ENCODE results near the gene AOC1.

AOC1 gene

DNA sequence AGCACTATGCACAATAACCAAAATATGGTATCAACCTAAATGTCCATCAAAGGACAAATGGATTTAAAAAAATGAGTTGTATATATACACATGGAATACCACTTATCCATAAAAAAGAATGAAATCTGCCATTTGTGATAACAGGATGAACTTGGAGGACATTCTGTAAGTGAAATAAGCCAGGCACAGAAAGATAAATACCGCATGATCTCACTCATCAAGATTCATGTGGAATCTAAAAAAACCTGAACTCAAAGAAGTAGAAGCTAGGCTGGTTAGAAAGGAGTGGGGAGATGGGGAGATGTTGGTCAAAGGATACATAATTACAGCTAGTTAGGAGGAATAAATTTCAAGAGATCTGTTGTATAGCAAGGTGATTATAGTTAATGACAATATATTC is 17.3 kb upstream of the AOC1 start:
- no peak for DNase-seq

- no peak for DNase-seq
Measured at GRCh38 chr7:150835702-150836280, 16.5 kb upstream of the AOC1 start.

DNA sequence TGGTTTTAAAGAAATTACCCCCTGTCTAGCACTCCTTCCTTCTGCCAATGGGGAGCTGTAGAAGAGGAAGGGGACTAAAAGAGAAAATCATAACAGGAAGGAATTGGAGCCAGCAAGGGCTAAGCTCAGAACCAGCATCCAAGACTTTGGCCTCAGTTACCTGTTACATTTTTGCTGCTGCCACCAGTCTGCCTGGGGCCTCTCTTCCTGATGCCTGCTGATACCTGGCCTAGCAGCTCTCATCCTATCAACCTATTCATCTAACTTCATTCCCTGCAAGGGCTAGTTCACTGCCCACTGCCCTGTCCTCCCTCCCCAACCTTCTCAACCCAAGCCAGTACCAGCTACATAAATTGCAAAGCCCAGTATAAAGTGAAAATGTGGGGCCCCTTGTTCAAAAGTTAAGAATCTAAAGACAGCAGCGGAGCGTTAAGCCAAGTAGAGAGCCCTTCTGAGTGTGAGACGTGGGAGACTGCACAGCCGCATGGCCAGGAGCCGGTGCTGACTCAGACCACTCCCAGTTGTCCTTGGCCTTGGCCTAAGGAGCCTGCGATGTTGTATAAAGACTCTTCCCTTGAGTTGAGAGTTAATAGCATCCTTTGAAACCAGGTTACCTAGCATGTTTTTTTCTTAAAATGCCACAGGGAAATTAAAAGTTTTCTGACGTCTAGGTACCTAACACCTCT is 13.2 kb upstream of the AOC1 start:
- no peak for DNase-seq

DNA sequence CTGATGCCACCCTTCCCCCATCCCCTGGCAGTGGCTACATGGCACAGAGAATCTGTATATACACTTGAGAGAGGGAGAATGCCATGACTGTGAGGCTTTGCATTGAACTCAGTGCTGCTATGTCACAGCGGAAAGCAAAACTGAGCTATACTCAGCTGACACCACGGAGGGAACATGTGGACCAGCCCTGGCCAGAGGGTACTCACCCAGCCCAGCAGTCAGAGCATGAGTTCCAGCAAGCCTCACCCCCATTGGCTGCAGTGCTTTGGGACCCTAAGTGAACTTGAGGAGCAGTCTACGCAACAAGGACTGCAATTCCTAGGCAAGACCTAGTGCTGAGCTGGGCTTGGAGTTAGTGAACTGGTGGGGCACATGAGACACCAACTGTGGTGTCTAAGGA is 10.3 kb upstream of the AOC1 start:
- DNase-seq, result no peak

- no peak for DNase-seq
Measured at GRCh38 chr7:150842716-150843115, 9.6 kb upstream of the AOC1 start.

- no peak for DNase-seq
Measured at GRCh38 chr7:150845421-150845861, 6.9 kb upstream of the AOC1 start.

- DNase-seq, result no peak
Measured at GRCh38 chr7:150846291-150847115, 5.8 kb upstream of the AOC1 start.

GRCh38 chr7:150847536-150847935 is 4.8 kb upstream of the AOC1 start:
- no peak for DNase-seq

DNA sequence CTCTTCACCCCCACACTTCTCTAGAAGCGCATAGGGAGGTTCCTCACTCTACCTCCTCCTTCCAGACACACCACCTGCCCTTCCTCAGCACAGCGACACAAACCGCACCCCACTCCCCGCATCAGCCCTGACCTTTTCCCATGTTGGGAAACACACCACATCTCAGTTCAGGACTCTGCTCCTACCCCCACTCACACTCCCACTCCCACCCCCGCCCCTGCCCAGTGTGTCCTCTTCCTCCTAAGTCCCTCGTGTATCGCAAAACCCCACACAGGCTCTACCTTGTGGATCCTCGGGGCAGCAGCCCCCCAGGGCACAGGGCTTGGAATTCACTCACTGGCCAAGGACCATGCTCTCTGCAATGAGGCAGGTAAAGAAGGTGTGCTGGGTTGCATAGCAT is 4.2 kb upstream of the AOC1 start:
- DNase-seq, result no peak

GRCh38 chr7:150848561-150849115 is 3.7 kb upstream of the AOC1 start:
- DNase-seq, result no peak

DNA sequence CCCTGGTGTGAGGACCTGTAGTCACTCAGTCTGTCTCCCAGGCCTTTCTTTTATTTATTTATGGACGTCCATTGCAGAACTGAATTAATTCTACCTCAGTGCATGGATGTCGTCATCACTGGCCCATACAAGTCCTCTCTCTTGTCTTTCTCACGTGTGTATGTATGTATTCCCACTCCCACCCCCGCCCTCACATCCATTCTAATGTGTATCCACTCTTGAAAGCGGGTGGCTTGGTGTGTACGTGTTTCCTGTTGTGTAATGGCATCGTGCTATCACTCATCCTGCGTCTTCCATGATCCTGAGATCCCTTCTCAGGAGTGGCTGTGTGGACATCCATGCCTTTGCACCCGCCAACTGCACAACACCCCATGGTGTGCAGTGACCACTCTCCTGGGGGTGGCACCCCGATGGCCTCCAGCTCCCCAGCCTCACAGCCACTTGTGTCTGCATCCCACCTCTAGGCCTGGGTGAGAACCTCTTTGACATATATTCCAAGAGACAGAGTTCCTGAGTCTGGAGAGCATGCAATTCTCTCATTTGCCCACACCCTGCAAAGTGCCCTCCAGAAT is 3.0 kb upstream of the AOC1 start:
- DNase-seq, result no peak

GRCh38 chr7:150850273-150850672 is 2.0 kb upstream of the AOC1 start:
- DNase-seq, result no peak

DNA sequence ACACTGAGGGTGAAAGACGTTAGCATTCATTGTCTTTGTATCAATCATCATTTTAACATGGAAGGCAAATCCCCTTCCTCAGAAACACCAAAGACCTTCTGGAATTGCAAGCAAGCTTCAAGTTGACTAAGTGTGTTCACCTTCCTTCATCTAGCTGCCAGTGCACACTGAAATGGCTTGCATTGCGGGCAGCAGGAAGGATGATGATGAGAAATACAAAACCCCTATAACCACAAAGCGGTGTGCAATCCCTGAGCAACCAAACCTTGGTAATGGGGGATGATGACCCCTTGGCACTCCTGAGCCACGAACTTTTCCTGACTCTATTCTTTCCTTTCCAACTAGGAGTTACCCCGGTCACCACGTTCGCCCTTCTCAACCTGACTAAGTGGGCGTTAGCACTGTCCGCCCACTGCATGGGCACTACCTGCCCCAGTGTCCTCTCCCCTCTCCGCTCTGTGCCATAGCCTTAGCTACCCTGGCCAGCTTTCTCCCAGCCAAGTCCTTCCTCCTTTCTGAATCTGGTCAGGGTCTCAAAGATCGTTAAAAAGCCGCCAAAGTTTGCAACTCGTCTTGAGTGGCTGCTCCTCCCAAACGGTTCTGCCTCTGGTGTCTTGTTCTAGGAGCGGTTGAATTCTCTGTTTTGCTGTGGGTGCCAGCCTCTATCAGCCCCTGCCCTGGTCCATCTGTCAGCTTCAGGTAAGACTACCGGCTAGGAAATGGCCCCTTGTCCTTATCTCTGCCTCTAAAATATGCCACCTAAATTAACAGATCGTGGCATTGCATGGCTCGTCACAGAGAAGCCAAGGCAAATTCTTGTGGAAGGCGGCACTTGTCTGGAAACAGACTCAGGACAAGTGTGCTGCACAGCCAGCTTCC is 586 bp upstream of the AOC1 start:
- no peak for DNase-seq

GRCh38 chr7:150854066-150855000 is 2.0 kb downstream of the AOC1 start:
- no peak for DNase-seq

- no peak for DNase-seq
Measured at GRCh38 chr7:150855046-150855445, 2.7 kb downstream of the AOC1 start.

DNA sequence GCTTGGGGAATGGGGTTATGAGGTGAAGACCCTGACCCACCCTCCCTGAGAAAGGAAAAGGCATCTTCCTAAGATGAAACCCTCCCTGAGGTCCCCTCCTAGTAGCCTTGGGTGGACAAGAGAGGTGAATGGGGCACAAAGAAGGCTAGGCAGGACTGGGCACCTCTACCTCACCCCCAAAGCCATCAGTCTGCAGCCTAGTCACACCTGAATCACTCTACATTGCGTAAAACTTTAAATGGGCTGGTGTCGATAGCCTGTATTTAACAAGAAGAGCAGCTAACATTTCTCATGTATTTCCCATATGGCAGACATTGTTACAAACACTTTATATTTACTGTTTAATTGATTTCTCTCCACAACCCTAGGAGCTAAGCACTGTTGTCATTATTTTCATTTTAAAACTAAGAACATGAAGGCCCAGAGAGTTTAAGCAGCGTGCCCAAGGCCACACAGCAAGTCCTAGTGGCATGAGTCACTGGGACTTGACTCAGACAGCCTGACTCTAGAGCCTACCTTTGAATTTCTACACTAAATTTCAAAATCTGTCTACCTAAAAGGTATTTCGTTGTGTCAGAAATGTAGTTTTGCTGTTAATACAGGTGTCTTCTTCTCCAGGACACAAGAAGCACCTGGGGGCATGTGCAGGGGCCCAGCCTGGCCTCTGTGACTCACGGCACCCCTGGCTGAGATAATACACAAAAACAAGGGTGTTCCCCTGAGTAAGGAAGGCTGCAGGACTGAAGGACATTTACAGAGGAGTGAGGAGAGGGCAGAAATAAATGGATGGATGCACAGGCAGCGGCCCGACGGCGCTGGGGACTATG is 3.4 kb downstream of the AOC1 start:
- no peak for DNase-seq

DNA sequence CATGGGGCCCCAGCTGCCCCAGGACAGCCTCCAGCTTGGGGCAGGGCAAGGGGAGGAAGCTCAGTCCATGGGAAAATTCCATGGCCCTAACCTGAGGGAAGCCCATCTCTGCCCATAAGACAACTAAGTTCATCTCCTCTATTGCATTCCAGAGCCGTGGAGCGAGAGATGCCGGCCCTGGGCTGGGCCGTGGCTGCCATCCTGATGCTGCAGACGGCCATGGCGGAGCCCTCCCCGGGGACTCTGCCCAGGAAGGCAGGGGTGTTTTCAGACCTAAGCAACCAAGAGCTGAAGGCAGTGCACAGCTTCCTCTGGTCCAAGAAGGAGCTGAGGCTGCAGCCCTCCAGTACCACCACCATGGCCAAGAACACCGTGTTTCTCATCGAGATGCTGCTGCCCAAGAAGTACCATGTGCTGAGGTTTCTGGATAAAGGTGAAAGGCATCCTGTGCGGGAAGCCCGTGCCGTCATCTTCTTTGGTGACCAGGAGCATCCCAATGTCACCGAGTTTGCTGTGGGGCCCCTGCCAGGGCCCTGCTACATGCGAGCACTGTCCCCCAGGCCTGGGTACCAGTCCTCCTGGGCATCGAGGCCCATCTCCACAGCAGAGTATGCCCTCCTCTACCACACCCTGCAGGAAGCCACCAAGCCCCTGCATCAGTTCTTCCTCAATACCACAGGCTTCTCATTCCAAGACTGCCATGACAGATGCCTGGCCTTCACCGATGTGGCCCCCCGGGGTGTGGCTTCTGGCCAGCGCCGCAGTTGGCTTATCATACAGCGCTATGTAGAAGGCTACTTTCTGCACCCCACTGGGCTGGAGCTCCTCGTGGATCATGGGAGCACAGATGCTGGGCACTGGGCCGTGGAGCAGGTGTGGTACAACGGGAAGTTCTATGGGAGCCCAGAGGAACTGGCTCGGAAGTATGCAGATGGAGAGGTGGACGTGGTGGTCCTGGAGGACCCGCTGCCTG is 4.3 kb downstream of the AOC1 start:
- no peak for DNase-seq

- no peak for DNase-seq
Measured at GRCh38 chr7:150857276-150858055, 5.1 kb downstream of the AOC1 start.
